Measurements from ENCODE around the gene HABP2.

- no peak for TF ChIP-seq CTCF (IDR thresholded peaks at IDR 0.05; ENCODE audit: insufficient read depth, low read depth, low read length)
- TF ChIP-seq EZH2 (IDR thresholded peaks at IDR 0.05; ENCODE audit: insufficient read depth, low read length): no peak
Observed at GRCh38 chr10:113530476-113530875, 22.4 kb upstream of the HABP2 start.

Data from astrocyte (in vitro differentiated cells and primary cell).